LHCN-M2 (cell line): ENCODE data around the gene UBA6. TPM values are rescaled to one million over a fixed set of nuclear protein-coding genes. Genes with fewer than 3 reads are reported as not detected.
A peak's percentile ranks its signal among the peaks of the same experiment; 100 is the strongest.
"Not testable (repeated sequence)": the region's sequence is repeated elsewhere in the genome, so short reads cannot be mapped to it uniquely, and the experiment has no call there.

Source experiments
- DNase-seq: peaks from one replicate; pipeline ENCODE4 v3.0.0-alpha.2; 2012; ENCODE audit warnings: low read depth
- polyA plus RNA-seq: library from polyadenylated mRNA; unstranded; fragments of >200 nt; gene quantifications from one replicate; pipeline ENCODE4 v1.2.1, GENCODE V29; 2012; ENCODE audit warnings: missing spikeins
- total RNA-seq: library from RNA; depleted of rRNA; stranded (reverse); fragments of >200 nt; gene quantifications from 2 replicates; pipeline ENCODE4 v1.2.3, GENCODE V29; 2014; rRNA removed

UBA6 gene
- total RNA-seq, result 174 and 295 TPM in 2 replicates
- 13.9 TPM for polyA plus RNA-seq

DNA sequence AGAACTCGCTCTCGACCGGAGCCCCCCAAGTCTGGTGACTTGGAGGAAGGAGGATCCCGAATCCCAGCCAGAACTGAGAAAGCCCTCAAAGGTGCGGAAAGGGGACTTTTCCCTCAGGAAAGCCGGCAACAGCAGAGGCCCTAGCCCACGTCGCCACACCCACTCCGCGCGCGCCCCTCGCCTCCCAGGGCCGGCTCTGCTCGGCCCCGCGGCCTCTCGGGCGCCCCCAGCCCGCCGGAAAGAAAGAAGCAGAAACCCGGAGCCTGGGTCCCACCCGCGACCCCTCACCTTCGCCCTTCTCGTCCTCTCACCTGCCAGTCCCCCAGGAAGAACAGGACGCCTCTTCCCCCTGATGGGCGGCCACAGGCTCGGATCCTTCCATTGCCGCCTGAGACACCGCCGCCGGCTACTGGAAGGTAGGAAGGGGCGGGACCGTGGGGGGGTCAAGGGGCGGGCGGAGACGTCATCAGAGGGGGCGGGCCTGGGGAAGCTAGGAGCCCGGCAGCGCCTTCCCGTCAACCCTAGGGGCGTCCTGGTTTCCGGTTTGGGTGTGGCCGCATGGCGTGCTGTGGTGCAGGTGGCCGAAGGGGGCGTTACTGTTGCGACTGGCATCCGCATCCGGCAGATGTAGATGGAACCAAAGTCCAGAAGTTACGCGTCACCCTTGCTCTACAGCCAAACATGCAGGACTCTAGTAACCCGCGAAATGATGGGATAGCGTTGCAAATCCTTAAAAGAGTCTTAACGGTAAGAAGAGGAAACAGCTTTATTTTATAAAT lies at the start of gene UBA6:
TSS of gene UBA6 (minus strand) at position 418 of the 779 bp plus-strand sequence. CDS start at position 382, 36 bp downstream.
- DNase-seq, result peak; percentile 94

DNA sequence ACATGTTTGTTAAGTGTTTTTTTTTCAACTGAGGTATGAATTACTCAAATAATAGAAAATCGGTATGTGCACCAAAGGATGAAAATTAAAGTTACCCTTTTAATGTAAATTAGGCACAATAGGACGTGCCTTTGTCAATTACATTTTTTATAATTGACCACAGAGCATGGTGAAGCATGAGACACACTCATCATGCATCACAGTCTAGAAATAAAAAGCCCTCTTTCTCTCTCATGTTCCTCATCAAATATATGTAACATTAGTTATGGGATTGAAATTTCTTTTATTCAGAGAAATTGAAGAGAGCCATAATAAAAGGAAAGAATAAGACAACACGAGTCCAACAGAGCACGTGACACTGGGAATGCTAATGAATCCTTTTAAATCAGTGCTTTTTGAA lies 49.7 kb upstream of the UBA6 start:
- DNase-seq, result peak; percentile 10

DNA sequence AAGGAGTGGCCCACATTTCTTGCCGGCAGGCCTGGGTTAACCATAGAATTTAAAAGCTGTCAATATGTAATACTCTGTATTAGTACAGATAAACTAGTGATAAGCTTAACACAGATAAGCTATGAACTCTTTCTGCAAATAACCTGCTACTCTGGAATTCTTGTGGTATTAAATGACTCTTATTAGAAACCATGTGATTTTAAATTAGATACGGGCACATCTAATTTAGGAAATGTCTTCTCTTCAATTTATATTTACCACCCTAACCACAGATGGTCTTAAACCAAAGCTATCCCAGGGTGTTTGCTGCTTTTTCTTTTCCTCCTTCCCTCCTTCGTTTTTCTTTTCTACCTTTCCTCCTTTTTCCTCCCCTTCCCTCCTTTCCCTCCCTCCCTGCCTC lies 48.3 kb upstream of the UBA6 start:
- DNase-seq, result no peak

DNA sequence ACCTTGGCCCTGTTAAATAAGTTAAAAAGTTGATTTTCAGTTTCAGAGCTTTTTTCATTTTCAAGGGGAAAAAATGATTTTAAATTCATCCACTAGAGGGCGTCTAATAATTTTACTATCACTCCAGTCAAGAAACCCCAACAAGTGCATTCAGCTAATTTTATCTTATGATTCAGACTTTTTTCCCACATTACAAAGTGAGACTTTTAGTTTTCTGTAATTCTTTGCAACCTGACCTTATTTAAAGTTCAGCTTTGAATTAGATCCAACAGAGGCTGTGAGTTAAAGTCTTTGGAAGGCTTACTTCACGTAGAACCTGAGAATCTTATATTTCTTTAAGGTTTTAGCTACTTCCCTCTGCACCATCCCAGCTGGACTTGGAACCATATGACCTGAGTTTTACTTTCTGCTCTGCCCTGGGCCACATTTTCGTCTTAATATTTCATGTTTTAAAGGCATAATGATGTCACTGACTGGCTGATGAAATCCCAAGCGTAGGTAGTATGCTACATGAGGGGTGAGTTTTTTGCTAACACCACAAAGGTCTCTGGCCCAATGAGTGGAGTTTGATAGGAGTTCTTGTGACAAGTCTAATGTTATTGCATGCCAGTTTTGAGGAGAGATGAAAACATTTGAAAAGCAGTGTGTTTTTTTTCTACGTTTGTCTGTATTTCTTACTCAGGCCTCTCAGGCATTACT lies 46.0 kb upstream of the UBA6 start:
- peak; percentile 51 for DNase-seq

DNA sequence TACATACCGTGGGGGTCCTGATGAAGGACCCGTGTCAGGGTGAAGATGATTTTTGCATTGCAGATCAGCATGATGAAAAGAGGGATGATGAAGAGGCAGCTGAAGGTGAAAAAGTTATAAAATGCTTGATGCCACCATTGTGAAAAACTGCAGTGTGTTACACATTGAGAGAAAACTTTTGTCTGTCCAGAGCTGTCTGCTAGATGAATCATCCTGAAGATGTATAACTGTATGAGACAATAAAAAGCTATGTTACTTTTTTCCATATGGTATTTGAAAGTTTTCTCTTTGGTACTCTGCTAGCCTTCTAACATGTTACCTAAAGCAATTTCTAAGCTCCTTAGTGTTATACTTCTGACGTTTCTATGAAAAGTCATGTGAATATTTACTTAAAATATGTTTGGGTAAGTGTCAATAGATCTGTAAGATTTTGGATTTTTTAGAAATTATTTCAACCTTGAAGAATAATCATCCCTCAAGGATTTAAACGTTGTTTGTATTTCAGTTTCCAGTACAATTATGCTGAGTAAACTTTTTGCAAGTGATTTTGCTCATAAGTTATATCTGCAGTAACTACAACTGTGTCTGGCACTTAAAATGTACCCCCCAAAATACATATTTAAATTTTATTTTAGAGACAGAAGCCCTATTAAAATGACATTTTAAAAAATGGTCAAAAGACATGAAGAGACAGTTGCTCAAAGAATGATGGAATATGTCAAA lies 43.8 kb upstream of the UBA6 start:
- DNase-seq, result peak; percentile 16

GRCh38 chr4:67743194-67743593 lies 42.2 kb upstream of the UBA6 start:
- peak; percentile 9 for DNase-seq

DNA sequence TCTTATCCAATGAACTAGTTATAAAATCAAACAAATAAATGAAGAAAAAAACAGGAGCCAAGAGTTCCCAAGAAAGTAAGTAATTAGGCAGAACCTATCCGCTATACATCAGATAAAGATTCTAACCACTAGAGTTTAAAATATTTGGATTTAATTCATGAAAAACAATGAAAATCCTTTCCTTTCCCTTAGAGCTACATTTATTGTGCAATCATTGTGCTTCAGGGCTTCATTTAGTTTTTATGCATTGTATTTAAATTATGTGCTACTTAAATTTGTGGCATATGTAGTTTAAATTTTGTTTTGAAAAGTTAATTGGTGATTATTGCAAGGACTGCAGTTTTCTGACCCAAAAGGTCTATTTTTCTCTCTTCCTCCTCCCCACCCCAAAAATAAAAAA lies 35.3 kb upstream of the UBA6 start:
- no peak for DNase-seq

DNA sequence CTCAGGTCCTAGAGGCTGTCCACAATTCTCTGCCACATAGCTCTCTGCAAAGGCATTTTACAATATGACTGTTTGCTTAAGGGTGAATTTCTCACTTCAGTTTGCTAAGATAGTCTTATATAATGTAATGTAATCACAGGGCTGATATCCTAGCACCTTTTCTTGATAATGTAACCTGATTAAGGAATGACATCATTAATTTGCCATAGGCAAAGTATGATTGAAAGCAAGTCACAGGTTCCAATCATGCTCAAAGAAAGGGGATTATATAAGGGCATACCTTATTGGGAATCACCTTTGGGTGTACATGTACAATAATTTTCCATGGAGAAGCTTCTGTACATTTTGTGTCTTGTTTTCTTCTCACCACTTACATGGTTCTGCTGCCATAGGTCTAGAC lies 34.4 kb upstream of the UBA6 start:
- no peak for DNase-seq

GRCh38 chr4:67730511-67730910 lies 29.6 kb upstream of the UBA6 start:
- DNase-seq, result not testable (repeated sequence)

DNA sequence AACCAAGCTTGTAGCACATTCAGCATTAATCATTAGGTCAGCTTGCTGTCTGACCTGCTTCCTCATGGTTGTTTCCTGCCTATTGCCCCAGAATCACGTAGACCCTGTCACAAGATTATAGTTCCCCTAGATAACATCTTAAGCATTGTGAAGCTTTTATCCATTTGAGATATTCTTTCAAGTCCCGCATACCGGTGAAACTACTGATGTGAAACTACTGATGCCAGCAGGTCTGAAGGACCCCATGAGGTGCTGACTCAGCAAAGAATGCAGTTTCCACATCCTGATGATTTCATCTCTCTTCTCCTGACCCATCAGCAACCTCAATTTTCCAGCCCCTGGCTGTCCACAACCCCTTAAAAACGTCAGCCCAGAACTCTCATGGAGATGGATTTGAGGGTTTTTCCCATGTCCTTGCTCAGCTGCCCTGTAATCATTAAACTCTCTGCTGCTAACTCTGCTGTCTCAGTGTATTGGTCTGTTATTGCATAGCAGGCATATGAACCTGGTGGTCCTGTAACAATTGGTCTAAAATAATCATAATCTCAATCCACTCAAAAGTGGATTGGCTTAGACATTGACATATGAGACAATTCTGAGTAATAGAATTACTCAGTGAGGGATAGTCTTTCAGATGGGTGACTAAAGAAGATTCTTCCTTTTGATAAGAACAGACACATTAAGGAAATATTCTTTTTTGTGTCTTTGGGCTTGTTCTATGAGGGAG lies 26.3 kb upstream of the UBA6 start:
- peak; percentile 62 for DNase-seq

DNA sequence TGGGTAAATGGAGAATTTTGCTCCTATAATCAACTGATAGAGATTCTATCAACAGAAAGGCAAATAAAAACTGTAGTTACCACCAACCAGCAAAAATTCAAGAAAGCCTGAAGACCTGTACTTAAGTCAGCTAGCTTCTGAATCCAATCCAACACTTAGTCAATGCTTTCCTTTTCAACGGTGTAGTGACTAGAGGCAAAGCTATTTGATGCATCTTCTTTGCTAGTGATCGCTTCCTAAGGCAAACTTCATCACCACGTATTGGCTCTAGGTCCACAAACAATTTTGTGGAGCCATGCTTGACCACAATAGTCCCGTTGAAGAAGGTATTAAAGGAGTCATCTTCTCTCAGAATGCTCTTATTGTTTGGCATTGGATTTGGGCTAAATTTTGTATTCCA lies 25.0 kb upstream of the UBA6 start:
- no peak for DNase-seq

DNA sequence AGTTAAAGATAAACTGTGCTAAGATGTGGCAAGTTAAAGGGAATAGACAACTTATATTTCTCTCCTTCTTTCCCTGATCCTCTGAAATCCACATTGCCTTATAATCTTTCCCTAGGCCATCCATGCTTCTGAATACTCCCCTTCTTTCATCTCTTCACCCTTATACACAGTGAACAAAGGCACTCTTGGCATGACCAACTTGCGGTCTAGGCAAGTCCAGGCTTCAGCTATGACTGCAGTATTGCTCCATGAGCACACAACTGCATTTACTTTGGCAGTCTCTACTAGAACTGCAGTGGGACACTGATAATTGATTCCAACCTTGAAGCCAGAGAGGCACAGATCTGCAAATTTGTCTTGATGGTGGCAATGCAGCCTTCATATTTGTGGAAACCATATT lies 24.2 kb upstream of the UBA6 start:
- DNase-seq, result no peak

DNA sequence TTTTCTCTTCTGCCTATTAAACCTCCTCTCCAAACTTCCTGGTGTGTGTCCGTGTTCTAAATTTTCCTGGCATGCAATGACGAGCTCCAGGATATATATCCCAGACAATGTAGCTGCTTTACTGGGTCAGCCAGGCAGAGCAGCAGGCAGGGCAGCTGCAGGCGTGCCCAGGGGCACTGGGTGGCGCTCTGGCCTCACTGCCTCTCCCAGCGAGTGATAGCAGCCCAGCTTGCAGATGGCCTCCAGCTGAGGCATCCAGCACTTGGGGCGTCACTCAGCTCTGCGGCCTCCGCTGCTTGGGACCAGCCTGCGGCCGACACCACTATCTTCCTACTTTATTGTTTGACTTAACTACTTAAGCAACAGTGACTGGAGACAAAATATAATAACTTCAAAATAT lies 23.0 kb upstream of the UBA6 start:
- no peak for DNase-seq

- no peak for DNase-seq
Measured at GRCh38 chr4:67723341-67723740, 22.4 kb upstream of the UBA6 start.

DNA sequence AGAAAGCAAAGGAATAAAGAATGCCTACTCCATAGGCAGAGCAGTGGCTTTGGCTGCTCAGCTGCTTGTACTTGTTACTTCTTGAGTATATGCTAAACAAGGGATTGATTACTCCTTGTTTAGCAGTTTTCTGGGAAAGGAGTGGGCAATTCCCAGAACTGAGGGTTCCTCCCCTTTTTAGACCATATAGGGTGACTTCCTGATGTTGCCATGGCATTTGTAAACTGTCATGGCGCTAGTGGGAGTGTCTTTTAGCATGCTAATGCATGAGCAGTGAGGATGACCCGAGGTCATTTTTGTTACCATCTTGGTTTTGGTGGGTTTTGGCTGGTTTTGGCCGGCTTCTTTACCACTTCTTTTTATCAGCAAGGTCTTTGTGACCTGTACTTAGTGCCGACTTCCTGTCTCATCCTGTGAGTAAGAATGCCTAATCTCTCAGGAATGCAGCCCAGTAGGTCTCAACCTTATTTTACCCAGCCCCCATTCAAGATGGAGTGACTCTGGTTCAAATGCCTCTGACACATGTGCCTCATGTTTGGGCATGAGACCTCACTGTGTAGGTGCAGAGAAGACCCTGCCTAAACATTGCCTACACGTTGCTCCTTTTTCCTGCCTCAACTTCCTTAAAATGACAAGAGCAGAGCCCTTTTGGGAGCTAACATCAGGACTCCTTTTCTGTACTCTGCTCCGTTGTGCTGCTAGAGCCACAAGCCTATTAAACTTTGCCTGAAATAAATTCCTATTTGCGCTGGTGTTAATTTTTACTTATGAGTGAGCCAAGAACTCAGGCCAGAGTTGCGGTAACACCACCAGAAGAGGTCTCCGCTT lies 21.0 kb upstream of the UBA6 start:
- peak; percentile 59 for DNase-seq

GRCh38 chr4:67721315-67721769 lies 20.4 kb upstream of the UBA6 start:
- DNase-seq, result no peak

GRCh38 chr4:67719953-67720617 lies 19.1 kb upstream of the UBA6 start:
- DNase-seq, result no peak

GRCh38 chr4:67718848-67719247 lies 17.9 kb upstream of the UBA6 start:
- DNase-seq, result no peak

- DNase-seq, result no peak
Measured at GRCh38 chr4:67717586-67717985, 16.6 kb upstream of the UBA6 start.

GRCh38 chr4:67714955-67715354 lies 14.0 kb upstream of the UBA6 start:
- DNase-seq, result no peak
